Fibroblast of pulmonary artery (primary cell): ENCODE data around the gene ATL1.

Experiments used
- DNase-seq: peaks from one replicate; pipeline ENCODE4 v3.0.0-alpha.2; 2010; ENCODE audit warnings: low read depth
- H3K4me3 ChIP-seq: replicated peaks from 2 replicates; pipeline ENCODE4 v1.5.1; 2011; ENCODE audit warnings: low read depth, mild to moderate bottlenecking, control low read depth, low read length, moderate library complexity
- TF ChIP-seq, protein P1 (sequence below): IDR thresholded peaks from 2 replicates; pipeline ENCODE4 v1.5.1; 2011; ENCODE audit warnings: mild to moderate bottlenecking, control low read depth, low read length, inconsistent platforms; ENCODE audit errors: missing control alignments

ATL1 gene

DNA sequence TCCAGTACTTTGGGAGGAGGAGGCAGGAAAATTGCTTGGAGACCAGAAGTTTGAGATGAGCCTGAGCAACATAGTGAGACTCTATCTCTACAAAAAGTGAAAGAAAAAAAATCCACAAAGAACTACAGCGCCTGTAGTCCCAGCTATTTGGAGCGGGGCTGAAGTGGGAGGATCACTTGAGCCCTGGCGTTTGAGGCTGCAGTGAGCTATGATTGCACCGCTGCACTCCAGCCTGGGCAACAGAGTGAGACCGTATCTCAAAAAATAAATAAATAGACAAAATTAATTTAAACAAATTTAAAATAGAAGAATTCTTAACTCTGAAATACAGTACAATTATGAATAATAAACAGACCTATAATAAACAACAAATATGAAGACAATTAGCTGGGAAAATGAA lies 40.9 kb downstream of the ATL1 start:
- peak; percentile 53 for DNase-seq
- TF ChIP-seq, protein P1, sequence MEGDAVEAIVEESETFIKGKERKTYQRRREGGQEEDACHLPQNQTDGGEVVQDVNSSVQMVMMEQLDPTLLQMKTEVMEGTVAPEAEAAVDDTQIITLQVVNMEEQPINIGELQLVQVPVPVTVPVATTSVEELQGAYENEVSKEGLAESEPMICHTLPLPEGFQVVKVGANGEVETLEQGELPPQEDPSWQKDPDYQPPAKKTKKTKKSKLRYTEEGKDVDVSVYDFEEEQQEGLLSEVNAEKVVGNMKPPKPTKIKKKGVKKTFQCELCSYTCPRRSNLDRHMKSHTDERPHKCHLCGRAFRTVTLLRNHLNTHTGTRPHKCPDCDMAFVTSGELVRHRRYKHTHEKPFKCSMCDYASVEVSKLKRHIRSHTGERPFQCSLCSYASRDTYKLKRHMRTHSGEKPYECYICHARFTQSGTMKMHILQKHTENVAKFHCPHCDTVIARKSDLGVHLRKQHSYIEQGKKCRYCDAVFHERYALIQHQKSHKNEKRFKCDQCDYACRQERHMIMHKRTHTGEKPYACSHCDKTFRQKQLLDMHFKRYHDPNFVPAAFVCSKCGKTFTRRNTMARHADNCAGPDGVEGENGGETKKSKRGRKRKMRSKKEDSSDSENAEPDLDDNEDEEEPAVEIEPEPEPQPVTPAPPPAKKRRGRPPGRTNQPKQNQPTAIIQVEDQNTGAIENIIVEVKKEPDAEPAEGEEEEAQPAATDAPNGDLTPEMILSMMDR = no peak
- H3K4me3 ChIP-seq = no peak overlapping the region

DNA sequence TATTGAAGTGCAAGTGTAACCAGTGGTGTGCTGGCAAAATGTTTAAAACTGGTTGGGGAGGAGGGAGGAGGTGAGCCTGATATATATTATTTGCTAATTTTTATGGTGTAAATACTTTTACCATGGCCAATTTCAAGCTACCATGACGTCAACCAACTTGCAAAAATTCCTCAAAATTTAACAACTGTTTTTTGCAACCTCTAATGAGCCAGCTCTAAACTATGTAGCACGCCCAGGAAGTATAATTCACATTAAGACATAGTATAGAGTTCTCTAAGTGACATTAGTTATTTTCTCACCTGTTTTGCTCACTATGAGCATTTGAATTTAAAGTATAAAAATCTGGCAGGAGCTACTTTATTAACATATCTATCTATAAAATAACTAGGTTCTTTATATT lies 41.4 kb downstream of the ATL1 start:
- peak; percentile 13 for DNase-seq
- TF ChIP-seq, protein P1 = no peak
- no peak overlapping the region for H3K4me3 ChIP-seq

DNA sequence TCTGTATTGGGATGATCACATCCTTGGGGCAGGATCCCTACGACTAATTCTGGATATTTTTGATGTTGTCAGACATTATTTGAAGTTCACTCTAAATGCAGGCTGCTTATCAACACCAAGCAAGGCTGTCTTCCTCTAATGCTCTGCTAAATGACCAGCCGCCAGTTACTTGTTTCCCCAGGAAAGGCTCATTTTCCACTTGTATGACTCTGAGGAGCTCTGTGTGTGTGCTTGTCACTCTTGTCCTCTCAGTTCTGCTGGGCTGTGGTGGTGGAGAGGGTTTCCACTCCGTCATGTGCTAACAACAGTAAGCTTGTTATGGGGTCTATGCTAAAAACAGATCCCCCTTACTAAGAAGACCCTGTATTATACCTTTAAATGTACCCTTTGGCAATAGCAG lies 42.1 kb downstream of the ATL1 start:
- no peak for DNase-seq
- no peak overlapping the region for H3K4me3 ChIP-seq
- TF ChIP-seq, protein P1 = no peak

DNA sequence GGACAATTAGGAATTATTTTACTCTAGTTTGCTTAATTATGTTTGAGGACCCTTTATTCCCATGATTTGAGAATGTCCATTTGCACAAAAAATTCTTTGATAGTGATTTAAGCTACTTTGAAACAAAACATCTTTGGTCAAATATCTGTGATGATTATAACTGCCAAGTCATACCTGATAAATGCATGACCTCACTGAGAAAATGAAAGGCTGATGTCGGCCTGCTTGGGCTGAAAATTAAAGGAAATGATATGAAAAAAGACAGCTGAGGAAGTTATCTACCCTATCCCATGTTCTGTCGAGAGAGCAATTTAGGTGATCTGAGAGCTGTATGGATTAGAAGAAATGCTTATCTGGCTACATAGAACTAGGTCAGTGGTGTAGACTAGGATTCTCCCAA lies 43.6 kb downstream of the ATL1 start:
- DNase-seq = no peak
- no peak overlapping the region for H3K4me3 ChIP-seq
- TF ChIP-seq, protein P1 = no peak

DNA sequence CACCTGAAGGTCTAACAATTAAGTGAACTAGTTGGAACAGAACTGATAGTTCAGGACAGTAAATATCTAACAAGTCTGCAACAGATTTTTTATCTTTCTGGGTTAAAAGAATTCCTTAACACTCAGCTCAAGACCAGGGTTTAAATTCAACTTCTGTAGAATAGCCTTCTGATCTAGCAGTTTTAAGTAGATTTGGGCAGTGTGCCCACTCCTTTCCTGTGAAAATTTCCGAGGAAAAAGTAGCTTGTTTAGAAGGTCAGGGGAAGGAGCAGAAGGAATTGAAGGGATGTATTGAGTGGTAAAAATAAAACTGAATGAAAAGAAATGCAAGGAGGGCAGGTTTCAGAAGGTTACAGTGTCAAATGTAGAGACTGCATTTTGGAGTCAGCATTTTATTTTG lies 45.8 kb downstream of the ATL1 start:
- DNase-seq = peak; percentile 60
- TF ChIP-seq, protein P1 = no peak
- H3K4me3 ChIP-seq = no peak overlapping the region

DNA sequence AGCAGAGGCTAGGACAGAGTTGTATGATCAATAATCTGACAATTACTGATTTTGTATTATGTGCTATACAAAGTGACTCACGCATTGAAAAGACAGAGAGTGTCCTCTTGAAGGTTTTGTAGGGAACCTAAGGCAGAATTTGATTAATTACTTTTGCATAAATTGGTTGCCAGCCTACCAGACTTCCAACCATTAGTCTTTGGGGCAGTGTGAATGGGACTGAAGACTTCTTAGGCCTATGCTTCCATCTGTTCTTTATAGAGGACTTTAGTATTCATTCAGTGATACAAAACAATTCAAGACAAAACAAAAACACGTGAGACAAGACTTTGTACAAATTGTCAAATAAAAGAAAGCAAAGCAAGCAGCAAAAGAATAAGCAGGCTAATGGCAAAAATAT lies 46.5 kb downstream of the ATL1 start:
- TF ChIP-seq, protein P1 = no peak
- H3K4me3 ChIP-seq = no peak overlapping the region
- DNase-seq = no peak

DNA sequence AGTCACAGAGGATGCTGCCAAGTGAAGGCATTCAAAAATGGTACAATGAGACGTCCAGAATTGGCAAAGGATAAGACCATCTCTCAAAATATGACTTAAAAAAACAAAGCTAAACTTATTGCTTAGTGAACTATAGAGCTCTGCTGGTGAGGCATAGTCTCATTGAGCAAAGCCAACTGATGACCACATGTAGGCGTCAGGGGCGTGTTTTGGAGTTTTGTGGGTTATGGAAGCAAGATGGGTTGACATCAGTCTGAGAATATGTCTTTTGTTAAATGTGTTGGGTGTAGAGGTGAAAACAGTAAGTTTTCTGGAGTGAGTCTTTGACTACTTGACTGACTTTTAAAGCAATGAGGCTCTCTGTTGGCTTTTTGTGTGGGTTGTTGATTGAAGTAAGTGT lies 47.2 kb downstream of the ATL1 start:
- no peak for DNase-seq
- H3K4me3 ChIP-seq = no peak overlapping the region
- TF ChIP-seq, protein P1 = no peak
